GM06990 (cell line): ENCODE measurements around the gene LRP1B.

Experiments used
- DNase-seq: peaks from one replicate; pipeline ENCODE4 v3.0.0-alpha.2; 2011; ENCODE audit not compliant: insufficient read length; ENCODE audit errors: extremely low read depth
- H3K27me3 ChIP-seq: replicated peaks from 2 replicates; pipeline ENCODE4 v1.6.0; 2011; ENCODE audit warnings: low read length; ENCODE audit not compliant: control insufficient read depth, insufficient read depth
- H3K36me3 ChIP-seq: 2 replicates; pipeline ENCODE4 v1.5.1; 2011; ENCODE audit warnings: low read length; ENCODE audit not compliant: control insufficient read depth, insufficient read depth
- H3K4me3 ChIP-seq: replicated peaks from 2 replicates; pipeline ENCODE4 v1.5.1; 2011; ENCODE audit warnings: low read depth, mild to moderate bottlenecking, control low read depth, low read length
- CTCF ChIP-seq: IDR thresholded peaks from 2 replicates; pipeline ENCODE4 v1.5.1; 2011; ENCODE audit warnings: low read length, control low read depth, mild to moderate bottlenecking, inconsistent platforms; ENCODE audit not compliant: insufficient read depth, poor library complexity, severe bottlenecking

The LRP1B gene

DNA sequence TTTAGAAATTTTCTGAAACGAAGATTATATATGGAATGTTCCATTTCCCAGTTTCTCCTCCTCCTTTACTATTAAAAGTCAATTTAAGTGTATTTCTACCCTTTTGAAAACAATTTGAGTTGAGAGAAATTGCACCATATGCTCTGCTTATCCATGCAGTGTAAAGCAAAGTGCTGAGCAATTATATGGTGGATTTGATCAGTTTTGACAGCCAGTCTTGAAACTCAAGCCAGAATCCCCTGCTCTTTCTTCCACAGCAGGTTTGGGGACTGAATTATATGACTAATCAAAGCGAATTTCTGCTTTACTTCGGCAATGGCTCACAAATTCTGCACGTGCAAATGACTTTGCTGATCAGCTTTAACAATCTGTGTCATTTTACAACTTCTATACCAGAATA lies 1183.6 kb downstream of the LRP1B start:
- TF ChIP-seq CTCF: no peak
- H3K4me3 ChIP-seq: no peak overlapping the region
- no peaks in the 10 kb centered on the region for H3K27me3 ChIP-seq
- H3K36me3 ChIP-seq: no peaks in the 10 kb centered on the region
- no peak for DNase-seq

GRCh38 chr2:140943867-140944266 lies 1186.9 kb downstream of the LRP1B start:
- no peak for TF ChIP-seq CTCF
- no peak for DNase-seq
- Histone ChIP-seq H3K4me3 (no peak overlapping the region), H3K36me3 (no peaks in the 10 kb centered on the region), H3K27me3 (no peaks in the 10 kb centered on the region)

DNA sequence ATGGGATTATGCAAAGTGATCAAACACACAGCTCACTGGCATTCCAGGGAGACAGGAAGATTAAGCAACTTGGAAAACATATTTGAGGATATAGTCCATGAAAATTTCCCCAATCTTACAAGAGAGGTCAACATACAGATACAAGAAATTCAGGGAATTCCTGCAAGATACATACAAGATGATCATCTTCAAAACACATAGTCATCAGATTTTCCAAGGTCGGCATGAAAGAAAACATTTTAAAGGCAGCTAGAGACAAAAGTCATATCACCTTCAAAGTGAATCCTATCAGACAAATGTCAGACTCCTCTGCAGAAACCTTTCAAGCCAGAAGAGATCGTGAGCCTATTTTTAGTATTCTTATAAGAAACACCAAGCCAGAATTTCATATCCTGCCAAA lies 1188.5 kb downstream of the LRP1B start:
- no peak for DNase-seq
- H3K36me3 ChIP-seq: no peaks in the 10 kb centered on the region
- no peaks in the 10 kb centered on the region for H3K27me3 ChIP-seq
- no peak for TF ChIP-seq CTCF
- no peak overlapping the region for H3K4me3 ChIP-seq

- no peak for DNase-seq
- no peaks in the 10 kb centered on the region for H3K27me3 ChIP-seq
- no peaks in the 10 kb centered on the region for H3K36me3 ChIP-seq
- no peak overlapping the region for H3K4me3 ChIP-seq
- TF ChIP-seq CTCF: no peak
Observed at GRCh38 chr2:140929849-140930248, 1201.0 kb downstream of the LRP1B start.

- H3K36me3 ChIP-seq: no peaks in the 10 kb centered on the region
- DNase-seq: no peak
- no peaks in the 10 kb centered on the region for H3K27me3 ChIP-seq
- no peak overlapping the region for H3K4me3 ChIP-seq
- TF ChIP-seq CTCF: no peak
Observed at GRCh38 chr2:140918426-140918825, 1212.4 kb downstream of the LRP1B start.

DNA sequence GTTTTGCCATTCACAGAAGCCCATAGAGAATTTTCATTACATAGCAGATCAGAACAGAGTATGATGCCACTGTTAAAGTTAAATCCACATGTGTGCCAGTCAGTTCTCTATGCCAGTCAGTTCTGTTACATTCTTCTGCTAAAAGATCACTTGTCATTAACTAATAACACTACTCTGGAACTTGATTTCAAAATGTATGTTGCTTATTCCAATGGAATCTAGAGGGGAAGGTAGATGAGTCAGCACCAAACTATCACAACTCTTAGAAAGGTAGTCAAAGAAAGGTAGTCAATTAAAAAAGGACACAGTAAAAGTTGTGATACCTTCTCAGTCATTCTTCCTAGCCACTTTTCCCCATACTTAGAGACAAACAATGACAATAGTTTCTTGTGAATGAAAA lies 1214.4 kb downstream of the LRP1B start:
- DNase-seq: no peak
- Histone ChIP-seq H3K36me3 (no peaks in the 10 kb centered on the region), H3K4me3 (no peak overlapping the region), H3K27me3 (no peaks in the 10 kb centered on the region)
- TF ChIP-seq CTCF: no peak
